Right ventricle myocardium superior (tissue), 1 donor: ENCODE measurements around the gene NINJ1. TPM values are rescaled to one million over a fixed set of nuclear protein-coding genes. Genes with fewer than 3 reads are reported as not detected.

ENCODE experiments used
- ATAC-seq: fragments of 200-7000 bp; cut with Tn5 transposase; one replicate; pipeline ENCODE4 v1.9.1; 2020; ENCODE audit warnings: mild to moderate bottlenecking; ENCODE audit not compliant: poor library complexity
- DNase-seq: peaks from one replicate; pipeline ENCODE4 v3.0.0-alpha.2; 2020
- intact Hi-C: fragments of 100-400 bp; cut with DNase I; formaldehyde crosslinking; loops from one replicate; pipeline ENCODE4 v1.11.2; 2022
- total RNA-seq: library from RNA; stranded (reverse); fragmentation: NEBNext Ultra II Directional; extraction: Animal tissue kit (Norgen Biotek cat#: 25700); gene quantifications from one replicate; pipeline ENCODE4 v1.2.1, GENCODE V29; 2021
- donor health status: DM: no; HTN: yes; CAD: no; lungs with severe emphysema.

The NINJ1 gene
- total RNA-seq, 1 donor from 2014 or later, result 49.2 TPM

DNA sequence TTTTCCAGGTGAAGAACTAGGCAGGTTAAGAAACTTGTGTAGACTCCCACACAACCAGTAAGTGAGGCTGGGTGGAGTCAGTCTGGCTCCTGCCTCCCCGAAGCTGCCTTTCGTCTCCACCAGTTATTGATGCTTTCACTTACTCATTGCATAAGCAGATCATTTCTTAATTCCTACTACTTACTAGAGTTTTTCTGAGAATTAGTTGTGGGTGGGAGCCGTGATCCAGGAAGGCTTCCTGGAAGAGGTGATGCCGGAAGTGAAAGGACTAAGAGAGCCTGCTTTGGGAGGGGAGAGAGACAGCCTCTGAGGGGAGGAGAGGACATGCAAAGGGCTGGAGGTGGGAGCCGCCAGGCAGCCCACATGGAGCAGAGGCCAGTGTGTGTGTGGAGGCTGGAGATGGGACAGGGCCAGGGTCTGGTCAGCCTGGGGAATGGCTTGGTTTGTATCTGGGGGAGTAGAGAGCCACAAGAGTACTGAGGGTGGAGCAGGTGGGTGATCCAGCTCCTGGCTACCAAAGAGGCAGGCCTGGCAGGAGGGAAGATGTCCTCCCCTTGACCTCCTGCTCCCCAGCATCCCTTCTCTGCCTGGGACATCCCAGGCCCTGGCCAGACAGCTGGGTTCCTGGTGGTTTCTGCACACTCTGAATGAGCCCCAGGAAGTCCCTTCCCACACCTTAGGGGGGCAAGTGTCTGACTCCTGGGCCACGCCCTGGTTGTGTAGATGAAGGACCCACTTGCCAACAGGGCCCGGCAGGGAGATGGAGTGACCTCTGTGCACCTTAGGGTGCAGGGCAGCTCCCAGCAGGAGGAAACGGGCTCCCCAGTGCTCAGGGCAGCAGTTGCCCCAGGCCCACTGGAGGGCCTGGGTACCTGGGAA, 50.2 kb downstream of the NINJ1 start:
- ATAC-seq (no peak), DNase-seq (peak; percentile 13)
- intact Hi-C loops, result no loop called here

GRCh38 chr9:93082841-93083411, 51.1 kb downstream of the NINJ1 start:
- ATAC-seq (no peak), DNase-seq (peak; percentile 33)
- intact Hi-C loops, result no loop called here

DNA sequence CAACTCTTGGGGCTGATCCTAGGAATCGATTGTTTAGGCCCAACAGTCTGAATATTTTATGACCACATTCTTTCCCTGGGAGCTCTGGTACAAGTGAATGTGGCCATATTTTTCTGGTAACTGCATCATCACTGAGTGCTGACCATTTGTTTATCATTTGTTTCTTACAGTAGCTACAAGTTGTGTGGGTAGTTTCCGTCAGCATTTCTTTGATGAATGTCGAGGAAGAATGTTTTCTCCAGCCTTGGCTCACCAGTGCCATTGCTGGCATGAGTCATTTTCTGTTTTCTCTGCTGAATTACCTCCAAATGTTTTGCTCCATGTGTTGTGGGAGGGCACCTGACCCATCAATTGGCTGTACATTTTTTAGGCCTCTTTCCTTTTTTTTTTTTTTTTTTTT, 52.1 kb downstream of the NINJ1 start:
- intact Hi-C loops, result no loop called here
- DNase-seq, result no peak
- ATAC-seq, result no peak

- ATAC-seq, result no peak
- DNase-seq, result peak; percentile 32
- intact Hi-C loops, result no loop called here
Measured at GRCh38 chr9:93081081-93081529, 52.9 kb downstream of the NINJ1 start.

GRCh38 chr9:93080406-93080805, 53.6 kb downstream of the NINJ1 start:
- DNase-seq (peak; percentile 33), ATAC-seq (no peak)
- intact Hi-C loops, result no loop called here

DNA sequence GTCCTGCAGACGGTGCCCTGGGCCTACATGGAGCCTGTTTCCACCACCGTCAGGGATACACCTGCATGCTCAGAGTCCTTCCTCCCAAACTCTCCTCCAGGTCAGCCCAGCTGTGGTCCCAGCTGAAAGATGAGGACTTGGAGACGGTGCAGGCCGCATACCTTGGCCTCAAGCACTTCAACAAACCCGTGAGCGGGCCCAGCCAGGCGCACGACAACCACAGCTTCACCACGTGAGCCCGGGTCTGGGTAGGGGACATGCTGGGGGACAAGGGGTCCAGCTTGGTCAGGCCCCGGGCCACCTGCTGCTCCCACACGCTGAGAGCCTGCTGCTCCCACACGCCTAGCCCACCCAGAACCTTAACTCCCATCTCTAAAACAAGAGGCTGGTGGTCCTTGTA, 54.7 kb downstream of the NINJ1 start:
- ATAC-seq (no peak), DNase-seq (peak; percentile 22)
- intact Hi-C loops, result no loop called here

DNA sequence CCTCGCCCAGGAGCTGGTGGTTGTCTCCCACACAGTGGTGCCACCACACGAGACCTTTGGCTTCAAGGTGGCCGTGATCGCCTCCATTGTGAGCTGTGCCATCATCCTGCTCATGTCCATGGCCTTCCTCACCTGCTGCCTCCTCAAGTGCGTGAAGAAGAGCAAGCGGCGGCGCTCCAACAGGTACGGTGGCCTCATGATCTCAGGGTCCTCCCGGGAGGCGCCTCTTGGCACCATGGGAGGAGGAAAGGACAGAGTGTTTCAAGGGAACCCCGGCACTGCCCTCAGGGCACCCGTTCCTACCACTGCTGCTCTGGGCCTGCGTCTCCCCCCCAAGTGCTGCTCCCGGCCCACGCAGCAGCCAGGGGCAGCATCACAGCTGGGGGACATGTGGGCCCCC, 56.2 kb downstream of the NINJ1 start:
- DNase-seq (peak; percentile 20), ATAC-seq (no peak)
- intact Hi-C loops, result no loop called here

GRCh38 chr9:93077367-93077766, 56.7 kb downstream of the NINJ1 start:
- DNase-seq, result no peak
- no peak for ATAC-seq
- intact Hi-C loops, result no loop called here

DNA sequence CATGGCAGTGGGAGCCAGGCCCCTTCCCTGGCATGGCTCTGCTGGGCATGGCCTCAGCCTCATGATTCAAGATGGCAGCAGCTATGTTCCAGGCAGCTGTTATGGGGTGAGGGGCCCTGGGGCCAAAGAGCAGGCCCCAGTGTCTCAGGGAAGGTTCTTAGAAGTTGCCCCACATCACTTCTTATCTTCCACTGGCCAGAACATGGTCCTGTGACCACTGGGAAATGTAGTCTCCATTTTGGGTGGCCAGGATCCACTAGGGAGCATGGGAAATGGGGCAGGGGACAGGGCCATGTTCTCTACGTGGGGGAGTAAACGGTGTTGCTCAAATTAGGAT, 57.3 kb downstream of the NINJ1 start:
- DNase-seq (peak; percentile 10), ATAC-seq (no peak)
- intact Hi-C loops, result no loop called here

DNA sequence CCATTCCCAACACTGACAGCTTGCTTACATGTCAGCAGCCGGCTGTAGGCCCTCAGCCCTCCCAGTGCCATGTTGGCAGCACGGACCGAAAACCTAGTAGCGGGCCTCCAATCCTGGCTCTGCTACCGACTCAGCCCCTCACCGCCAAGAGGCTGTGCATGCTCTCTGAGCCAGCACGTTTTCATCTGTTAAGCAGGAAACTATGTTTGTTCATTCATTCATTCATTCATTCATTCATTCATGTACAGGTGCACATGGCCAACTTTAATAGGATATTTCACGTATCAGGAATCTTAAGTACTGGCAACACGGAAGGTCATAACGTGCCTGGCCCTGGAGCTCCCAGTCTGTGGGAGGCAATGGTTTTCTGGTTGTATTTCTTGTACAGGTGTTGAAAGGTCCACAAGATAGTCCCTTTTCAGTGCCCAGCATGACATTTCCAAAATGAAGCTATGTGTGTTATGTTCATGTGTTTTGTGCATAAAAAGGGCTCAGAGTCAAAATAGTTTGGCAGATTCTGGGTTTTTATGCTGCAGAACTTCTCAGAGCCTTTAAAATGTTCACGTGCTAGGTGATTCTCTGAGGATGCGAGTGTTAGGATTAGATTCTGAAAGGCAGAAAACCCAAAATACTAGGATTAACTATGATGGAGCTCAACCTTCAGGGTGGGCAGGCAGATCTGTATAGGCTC, 57.8 kb downstream of the NINJ1 start:
- no peak for DNase-seq
- no peak for ATAC-seq

GRCh38 chr9:93072383-93072795, 61.7 kb downstream of the NINJ1 start:
- ATAC-seq, result peak; percentile 82
- intact Hi-C loops, result no loop called here
- DNase-seq, result peak; percentile 47

More for the DNA sequence above, 57.8 kb downstream of the NINJ1 start:
- intact Hi-C loops, result no loop called here

Other genes starting within 250 kb of the NINJ1 start
- 2.7 TPM for gene FGD3, start 186.7 kb downstream of the NINJ1 start, total RNA-seq
- gene SUSD3, start 75.5 kb downstream of the NINJ1 start, total RNA-seq, result 0.56 TPM
- gene CARD19, start 38.0 kb downstream of the NINJ1 start, total RNA-seq, result 27.5 TPM
- 222 TPM for gene WNK2, start 49.9 kb upstream of the NINJ1 start, total RNA-seq